ENCODE results near the gene HTR2C.

Gene HTR2C

GRCh38 chrX:114584375-114584943 is 573 bp downstream of the HTR2C start:
- peak; percentile 36 for DNase-seq

GRCh38 chrX:114584983-114585842 is 1.3 kb downstream of the HTR2C start:
- H4K8ac ChIP-seq (ENCODE audit: low read depth, low read length) = no peak overlapping the region
- peak overlapping the region; percentile 22 for H3K56ac ChIP-seq (ENCODE audit: low read length)
- WGBS (ENCODE audit: extremely low coverage, insufficient coverage, low lambda C conversion rate) = no CpG with 5 or more reads among the region's 27 CpGs
- no peak overlapping the region for H2BK5ac ChIP-seq (ENCODE audit: low read length)
- H2BK120ac ChIP-seq (ENCODE audit: low read depth, low read length) = no peak overlapping the region
- no peak overlapping the region for H4K5ac ChIP-seq (ENCODE audit: low read length)
- no peaks in the 10 kb centered on the region for H3K79me2 ChIP-seq (ENCODE audit: control insufficient read depth, insufficient read depth, low read length)
- H3K4me2 ChIP-seq (ENCODE audit: low read length) = peak overlapping the region; percentile 50
- H3K9ac ChIP-seq (ENCODE audit: low read length) = no peak overlapping the region
- peaks cover 15% of the 10 kb centered on the region for H3K27me3 ChIP-seq (ENCODE audit: insufficient read depth, low read length, poor library complexity)
- H3K79me1 ChIP-seq (ENCODE audit: low read length) = no peaks in the 10 kb centered on the region
- no peak overlapping the region for H3K4ac ChIP-seq (ENCODE audit: low read depth, low read length)
- H3K18ac ChIP-seq (ENCODE audit: low read length) = no peak overlapping the region
- no peaks in the 10 kb centered on the region for H3K36me3 ChIP-seq (ENCODE audit: control insufficient read depth, insufficient read depth, low read length)
- H3K4me3 ChIP-seq (ENCODE audit: low read length) = no peak overlapping the region
- no peak overlapping the region for H3K27ac ChIP-seq (ENCODE audit: low read depth, low read length)
- no peak overlapping the region for H2BK15ac ChIP-seq (replicated peaks; ENCODE audit: low read depth)
- peak; percentile 3 for DNase-seq
- H2AK5ac ChIP-seq (ENCODE audit: low read length) = no peak overlapping the region
- H3K23ac ChIP-seq (ENCODE audit: low read length) = no peak overlapping the region
- H3K4me1 ChIP-seq (ENCODE audit: control insufficient read depth, low read depth, low read length) = no peaks in the 10 kb centered on the region

More at GRCh38 chrX:114584375-114584943, 573 bp downstream of the HTR2C start:
- Histone ChIP-seq H2AK5ac (ENCODE audit: low read length) (no peak overlapping the region), H2BK120ac (ENCODE audit: low read depth, low read length) (no peak overlapping the region), H4K8ac (ENCODE audit: low read depth, low read length) (no peak overlapping the region), H3K27me3 (ENCODE audit: insufficient read depth, low read length, poor library complexity) (peaks cover 15% of the 10 kb centered on the region), H3K4me3 (ENCODE audit: low read length) (peak overlapping the region; percentile 3), H3K79me1 (ENCODE audit: low read length) (no peaks in the 10 kb centered on the region), H3K18ac (ENCODE audit: low read length) (no peak overlapping the region), H3K9ac (ENCODE audit: low read length) (no peak overlapping the region), H3K4me1 (ENCODE audit: control insufficient read depth, low read depth, low read length) (no peaks in the 10 kb centered on the region), H2BK5ac (ENCODE audit: low read length) (no peak overlapping the region), H3K36me3 (ENCODE audit: control insufficient read depth, insufficient read depth, low read length) (no peaks in the 10 kb centered on the region), H3K23ac (ENCODE audit: low read length) (no peak overlapping the region), H3K56ac (ENCODE audit: low read length) (peak overlapping the region; percentile 22), H4K5ac (ENCODE audit: low read length) (no peak overlapping the region), H2BK15ac (replicated peaks; ENCODE audit: low read depth) (no peak overlapping the region), H3K79me2 (ENCODE audit: control insufficient read depth, insufficient read depth, low read length) (no peaks in the 10 kb centered on the region), H3K4me2 (ENCODE audit: low read length) (peak overlapping the region; percentile 50), H3K4ac (ENCODE audit: low read depth, low read length) (no peak overlapping the region), H3K27ac (ENCODE audit: low read depth, low read length) (no peak overlapping the region)
- no CpG with 5 or more reads among the region's 56 CpGs for WGBS (ENCODE audit: extremely low coverage, insufficient coverage, low lambda C conversion rate)

GRCh38 chrX:114591121-114591520 is 7.2 kb downstream of the HTR2C start:
- no peak overlapping the region for H3K4me3 ChIP-seq (ENCODE audit: low read length)
- H3K79me1 ChIP-seq (ENCODE audit: low read length) = no peaks in the 10 kb centered on the region
- no peak overlapping the region for H4K5ac ChIP-seq (ENCODE audit: low read length)
- no peak overlapping the region for H3K4me2 ChIP-seq (ENCODE audit: low read length)
- H2BK120ac ChIP-seq (ENCODE audit: low read depth, low read length) = no peak overlapping the region
- H3K56ac ChIP-seq (ENCODE audit: low read length) = no peak overlapping the region
- H3K27ac ChIP-seq (ENCODE audit: low read depth, low read length) = no peak overlapping the region
- no peak overlapping the region for H3K4ac ChIP-seq (ENCODE audit: low read depth, low read length)
- no CpG with 5 or more reads among the region's 1 CpG for WGBS (ENCODE audit: extremely low coverage, insufficient coverage, low lambda C conversion rate)
- H3K27me3 ChIP-seq (ENCODE audit: insufficient read depth, low read length, poor library complexity) = no peaks in the 10 kb centered on the region
- no peaks in the 10 kb centered on the region for H3K4me1 ChIP-seq (ENCODE audit: control insufficient read depth, low read depth, low read length)
- H3K79me2 ChIP-seq (ENCODE audit: control insufficient read depth, insufficient read depth, low read length) = no peaks in the 10 kb centered on the region
- DNase-seq = no peak
- no peak overlapping the region for H2BK5ac ChIP-seq (ENCODE audit: low read length)
- no peak overlapping the region for H2BK15ac ChIP-seq (replicated peaks; ENCODE audit: low read depth)
- H2AK5ac ChIP-seq (ENCODE audit: low read length) = no peak overlapping the region
- H3K23ac ChIP-seq (ENCODE audit: low read length) = no peak overlapping the region
- H3K18ac ChIP-seq (ENCODE audit: low read length) = no peak overlapping the region
- no peaks in the 10 kb centered on the region for H3K36me3 ChIP-seq (ENCODE audit: control insufficient read depth, insufficient read depth, low read length)
- no peak overlapping the region for H4K8ac ChIP-seq (ENCODE audit: low read depth, low read length)
- H3K9ac ChIP-seq (ENCODE audit: low read length) = no peak overlapping the region

GRCh38 chrX:114599305-114599704 is 15.4 kb downstream of the HTR2C start:
- no peak overlapping the region for H2AK5ac ChIP-seq (ENCODE audit: low read length)
- no peak overlapping the region for H4K5ac ChIP-seq (ENCODE audit: low read length)
- H3K79me2 ChIP-seq (ENCODE audit: control insufficient read depth, insufficient read depth, low read length) = no peaks in the 10 kb centered on the region
- H3K4me2 ChIP-seq (ENCODE audit: low read length) = no peak overlapping the region
- H2BK15ac ChIP-seq (replicated peaks; ENCODE audit: low read depth) = no peak overlapping the region
- H2BK5ac ChIP-seq (ENCODE audit: low read length) = no peak overlapping the region
- H3K18ac ChIP-seq (ENCODE audit: low read length) = no peak overlapping the region
- H3K23ac ChIP-seq (ENCODE audit: low read length) = no peak overlapping the region
- no peaks in the 10 kb centered on the region for H3K79me1 ChIP-seq (ENCODE audit: low read length)
- H3K27me3 ChIP-seq (ENCODE audit: insufficient read depth, low read length, poor library complexity) = no peaks in the 10 kb centered on the region
- no peaks in the 10 kb centered on the region for H3K36me3 ChIP-seq (ENCODE audit: control insufficient read depth, insufficient read depth, low read length)
- no peak overlapping the region for H4K8ac ChIP-seq (ENCODE audit: low read depth, low read length)
- DNase-seq = no peak
- no CpG with 5 or more reads among the region's 1 CpG for WGBS (ENCODE audit: extremely low coverage, insufficient coverage, low lambda C conversion rate)
- no peaks in the 10 kb centered on the region for H3K4me1 ChIP-seq (ENCODE audit: control insufficient read depth, low read depth, low read length)
- no peak overlapping the region for H3K9ac ChIP-seq (ENCODE audit: low read length)
- no peak overlapping the region for H3K4me3 ChIP-seq (ENCODE audit: low read length)
- H3K56ac ChIP-seq (ENCODE audit: low read length) = no peak overlapping the region
- no peak overlapping the region for H3K4ac ChIP-seq (ENCODE audit: low read depth, low read length)
- H2BK120ac ChIP-seq (ENCODE audit: low read depth, low read length) = no peak overlapping the region
- H3K27ac ChIP-seq (ENCODE audit: low read depth, low read length) = no peak overlapping the region

- no peaks in the 10 kb centered on the region for H3K79me1 ChIP-seq (ENCODE audit: low read length)
- H4K8ac ChIP-seq (ENCODE audit: low read depth, low read length) = no peak overlapping the region
- H3K4me3 ChIP-seq (ENCODE audit: low read length) = no peak overlapping the region
- no peak overlapping the region for H3K4ac ChIP-seq (ENCODE audit: low read depth, low read length)
- H2AK5ac ChIP-seq (ENCODE audit: low read length) = no peak overlapping the region
- no peaks in the 10 kb centered on the region for H3K4me1 ChIP-seq (ENCODE audit: control insufficient read depth, low read depth, low read length)
- H3K9ac ChIP-seq (ENCODE audit: low read length) = no peak overlapping the region
- no peak overlapping the region for H3K56ac ChIP-seq (ENCODE audit: low read length)
- H3K36me3 ChIP-seq (ENCODE audit: control insufficient read depth, insufficient read depth, low read length) = no peaks in the 10 kb centered on the region
- H3K23ac ChIP-seq (ENCODE audit: low read length) = no peak overlapping the region
- H3K4me2 ChIP-seq (ENCODE audit: low read length) = no peak overlapping the region
- H2BK5ac ChIP-seq (ENCODE audit: low read length) = no peak overlapping the region
- no peak for DNase-seq
- H3K79me2 ChIP-seq (ENCODE audit: control insufficient read depth, insufficient read depth, low read length) = no peaks in the 10 kb centered on the region
- H2BK15ac ChIP-seq (replicated peaks; ENCODE audit: low read depth) = no peak overlapping the region
- no peak overlapping the region for H2BK120ac ChIP-seq (ENCODE audit: low read depth, low read length)
- WGBS (ENCODE audit: extremely low coverage, insufficient coverage, low lambda C conversion rate) = no CpG with 5 or more reads among the region's 4 CpGs
- H3K27me3 ChIP-seq (ENCODE audit: insufficient read depth, low read length, poor library complexity) = no peaks in the 10 kb centered on the region
- no peak overlapping the region for H4K5ac ChIP-seq (ENCODE audit: low read length)
- no peak overlapping the region for H3K18ac ChIP-seq (ENCODE audit: low read length)
- no peak overlapping the region for H3K27ac ChIP-seq (ENCODE audit: low read depth, low read length)
These were observed 16.0 kb downstream of the HTR2C start for GRCh38 chrX:114599911-114600310.
